K562 treated with DMSO at 1 percent for 4 hours (cell line): Measurements from ENCODE around the gene FARSA. TPM values are rescaled to one million over a fixed set of nuclear protein-coding genes. Genes with fewer than 3 reads are reported as not detected.

ENCODE experiments used
- total RNA-seq: library from RNA; unstranded; fragments of 300-600 nt; gene quantifications from 2 replicates; pipeline ENCODE4 v1.2.3, GENCODE V29; 2022; ENCODE audit not compliant: insufficient read depth

FARSA gene
- total RNA-seq, result 105 and 107 TPM in 2 replicates

GRCh38 chr19:12933287-12934072 lies at the start of gene FARSA:
TSS of gene FARSA (minus strand) at chr19:12933711. CDS start at chr19:12933696, 15 bp downstream.

GRCh38 chr19:12969292-12969988 lies 35.9 kb upstream of the FARSA start, which contains the start of gene DAND5:
TSS of gene DAND5 (plus strand) at chr19:12969576. CDS start at chr19:12969661, 85 bp downstream.

GRCh38 chr19:12956446-12957388 lies 23.2 kb upstream of the FARSA start, which contains the start of gene GADD45GIP1:
TSS of gene GADD45GIP1 (minus strand) at chr19:12957223. CDS start at chr19:12957212, 11 bp downstream.

GRCh38 chr19:12945479-12946091 lies 12.1 kb upstream of the FARSA start, which contains the start of gene RAD23A:
TSS of gene RAD23A (plus strand) at chr19:12945862. CDS start at chr19:12945949, 87 bp downstream.

GRCh38 chr19:12937927-12938778 lies 4.6 kb upstream of the FARSA start, which contains the start of gene CALR:
TSS of gene CALR (plus strand) at chr19:12938609. CDS start at chr19:12938680, 71 bp downstream.

GRCh38 chr19:12890787-12891552 lies 42.5 kb downstream of the FARSA start, which contains the start of gene GCDH:
TSS of gene GCDH (plus strand) at chr19:12891160. CDS start at chr19:12891305, 145 bp downstream.

GRCh38 chr19:12886969-12887747 lies 46.4 kb downstream of the FARSA start, which contains the start of gene KLF1:
TSS of gene KLF1 (minus strand) at chr19:12887201. CDS start at chr19:12887140, 61 bp downstream.

GRCh38 chr19:12881172-12881808 lies 52.2 kb downstream of the FARSA start, which contains the start of gene DNASE2:
TSS of gene DNASE2 (minus strand) at chr19:12881449. CDS start at chr19:12881375, 74 bp downstream.

Other genes with a start within 250 kb of the FARSA start
- not detected in 2 replicates for gene GNG14, start 245.7 kb downstream of the FARSA start, total RNA-seq
- 9.8 and 12.8 TPM in 2 replicates for gene FBXW9, start 237.1 kb downstream of the FARSA start, total RNA-seq
- gene TNPO2, start 209.8 kb downstream of the FARSA start, total RNA-seq, result 24.6 and 26.8 TPM in 2 replicates
- gene TRIR, start 199.0 kb downstream of the FARSA start, total RNA-seq, result 429 and 468 TPM in 2 replicates
- 93.8 and 110 TPM in 2 replicates for gene GET3, start 196.2 kb downstream of the FARSA start, total RNA-seq
- not detected in 2 replicates for gene BEST2, start 181.9 kb downstream of the FARSA start, total RNA-seq
- 14.4 and 15.7 TPM in 2 replicates for gene HOOK2, start 158.2 kb downstream of the FARSA start, total RNA-seq
- gene JUNB, start 142.2 kb downstream of the FARSA start, total RNA-seq, result 74.2 and 74.3 TPM in 2 replicates
- gene PRDX2, start 131.9 kb downstream of the FARSA start, total RNA-seq, result 371 and 398 TPM in 2 replicates
- 2.4 TPM in 1 of 2 replicates, not detected in the other for gene THSD8, start 131.6 kb downstream of the FARSA start, total RNA-seq
- 55.9 and 64.5 TPM in 2 replicates for gene RNASEH2A, start 127.1 kb downstream of the FARSA start, total RNA-seq
- gene RTBDN, start 99.1 kb downstream of the FARSA start, total RNA-seq, result not detected in 2 replicates
- gene MAST1, start 95.2 kb downstream of the FARSA start, total RNA-seq, result 5.8 and 8.0 TPM in 2 replicates
- 145 and 148 TPM in 2 replicates for gene DNASE2, start 52.3 kb downstream of the FARSA start, total RNA-seq
- 30.8 and 50.0 TPM in 2 replicates for gene KLF1, start 46.5 kb downstream of the FARSA start, total RNA-seq
- 10.2 and 12.5 TPM in 2 replicates for gene GCDH, start 42.6 kb downstream of the FARSA start, total RNA-seq
- 1.4 and 2.5 TPM in 2 replicates for gene SYCE2, start 14.4 kb downstream of the FARSA start, total RNA-seq
- 624 and 631 TPM in 2 replicates for gene CALR, start 4.9 kb upstream of the FARSA start, total RNA-seq
- 148 and 165 TPM in 2 replicates for gene RAD23A, start 12.2 kb upstream of the FARSA start, total RNA-seq
- gene GADD45GIP1, start 23.5 kb upstream of the FARSA start, total RNA-seq, result 32.9 and 34.3 TPM in 2 replicates
- gene DAND5, start 35.9 kb upstream of the FARSA start, total RNA-seq, result 0.71 TPM in 1 of 2 replicates, not detected in the other
- 7.7 and 11.9 TPM in 2 replicates for gene NFIX, start 61.8 kb upstream of the FARSA start, total RNA-seq
- 206 and 223 TPM in 2 replicates for gene LYL1, start 169.1 kb upstream of the FARSA start, total RNA-seq
- 32.7 and 35.8 TPM in 2 replicates for gene TRMT1, start 183.0 kb upstream of the FARSA start, total RNA-seq
- 26.6 and 46.2 TPM in 2 replicates for gene NACC1, start 184.6 kb upstream of the FARSA start, total RNA-seq
- 111 and 121 TPM in 2 replicates for gene STX10, start 216.7 kb upstream of the FARSA start, total RNA-seq
- 165 and 176 TPM in 2 replicates for gene IER2, start 216.7 kb upstream of the FARSA start, total RNA-seq